GM12878 (cell line): Measurements from ENCODE around the gene ALAS1.

Source experiments
- CBFB ChIP-seq: IDR thresholded peaks from 2 replicates; pipeline ENCODE4 v1.6.1; 2016; ENCODE audit warnings: antibody characterized with exemption, low read depth
- CREB1 ChIP-seq: IDR thresholded peaks from 2 replicates; pipeline ENCODE4 v1.6.1; 2012; ENCODE audit warnings: low read depth, mild to moderate bottlenecking, inconsistent platforms
- CTCF ChIP-seq, 3 experiments: IDR thresholded peaks in 2 of 3; conservative IDR thresholded peaks in 1 of 3; 2 replicates each; pipeline ENCODE4 v1.5.1; 2011; ENCODE audit warnings: low read depth in 3 of 3, low read length in 3 of 3, mild to moderate bottlenecking in 3 of 3, control low read depth in 2 of 3, moderate library complexity in 2 of 3, inconsistent platforms in 1 of 3, mixed read lengths in 1 of 3; ENCODE audit not compliant: control insufficient read depth in 2 of 3, insufficient read depth in 1 of 3; ENCODE audit errors: extremely low read depth in 1 of 3
- EP300 ChIP-seq, 2 experiments: fragments of 150-350 bp in 1 of 2; IDR thresholded peaks; 2 replicates each; pipeline ENCODE4 v1.6.1; 2011 to 2012; ENCODE audit warnings: low read depth in 2 of 2, low read length in 2 of 2, borderline replicate concordance in 1 of 2, improper control_type of control experiment in 1 of 2, inconsistent platforms in 1 of 2; ENCODE audit not compliant: control insufficient read depth in 1 of 2
- POLR2A ChIP-seq: IDR thresholded peaks from 2 replicates; pipeline ENCODE4 v1.6.1; 2011; ENCODE audit warnings: low read depth, mild to moderate bottlenecking, low read length
- USF2 ChIP-seq: IDR thresholded peaks from 2 replicates; pipeline ENCODE4 v1.6.1; 2011; ENCODE audit warnings: low read depth, low read length, improper control_type of control experiment, borderline replicate concordance
- ZBTB11 ChIP-seq: fragments of 450-650 bp; formaldehyde crosslinking; IDR thresholded peaks from 2 replicates; pipeline ENCODE4 v1.5.0; 2022; ENCODE audit warnings: mild to moderate bottlenecking, missing genetic modification characterization
- ZBTB33 ChIP-seq: fragments of 450-650 bp; IDR thresholded peaks from 2 replicates; pipeline ENCODE4 v1.6.1; 2017; ENCODE audit warnings: mild to moderate bottlenecking

GRCh38 chr3:52176951-52177700 is 20.8 kb upstream of the ALAS1 start:
- no peak for TF ChIP-seq ZBTB33
- TF ChIP-seq CBFB: no peak
- TF ChIP-seq CTCF (IDR thresholded peaks at IDR 0.05 in 2 of 3, conservative IDR thresholded peaks at IDR 0.05 in 1 of 3; ENCODE audit: control insufficient read depth in 2 of 3, extremely low read depth in 1 of 3, insufficient read depth in 1 of 3, low read depth in 3 of 3, low read length in 3 of 3): no peak
- no peak for TF ChIP-seq USF2
- no peak for TF ChIP-seq CREB1
- no peak for TF ChIP-seq POLR2A
- TF ChIP-seq EP300 (IDR thresholded peaks at IDR 0.05; ENCODE audit: borderline replicate concordance in 1 of 2, control insufficient read depth in 1 of 2, low read depth in 2 of 2, low read length in 2 of 2): no peak
- no peak for TF ChIP-seq ZBTB11 (CRISPR knock-in tag)
